ENCODE measurements around the gene MRPS2. TPM values are rescaled to one million over a fixed set of nuclear protein-coding genes. Genes with fewer than 3 reads are reported as not detected.

Gene MRPS2
- total RNA-seq, 1 experiment from 2014 or later: 81.0 TPM

- no peak overlapping the region for H2BK12ac ChIP-seq (ENCODE audit: insufficient read length, low read depth, low read length)
- H3K27me3 Mint-ChIP-seq (ENCODE audit: low read depth): no peaks in the 10 kb centered on the region
- no peak overlapping the region for H3K56ac ChIP-seq (ENCODE audit: insufficient read length, low read depth, low read length)
- H3K27me3 ChIP-seq (ENCODE audit: insufficient read depth, low read length): no peaks in the 10 kb centered on the region
- no peak for DNase-seq
- H3K4me1 Mint-ChIP-seq: peaks cover 8 to 12% of the 10 kb centered on the region in 2 experiments
- peaks cover 6% of the 10 kb centered on the region for H3K23me2 ChIP-seq (ENCODE audit: insufficient read length, low read depth, low read length, poor library complexity, severe bottlenecking)
- H3K4me2 ChIP-seq (ENCODE audit: insufficient read depth, insufficient read length, low read length): no peak overlapping the region
- H3K14ac ChIP-seq (ENCODE audit: insufficient read depth, low read length): no peak overlapping the region
- no peaks in the 10 kb centered on the region; the same call in 1 of the 2 replicates for H3K79me2 ChIP-seq (ENCODE audit: insufficient read depth, low read length)
- TF ChIP-seq, protein P1, sequence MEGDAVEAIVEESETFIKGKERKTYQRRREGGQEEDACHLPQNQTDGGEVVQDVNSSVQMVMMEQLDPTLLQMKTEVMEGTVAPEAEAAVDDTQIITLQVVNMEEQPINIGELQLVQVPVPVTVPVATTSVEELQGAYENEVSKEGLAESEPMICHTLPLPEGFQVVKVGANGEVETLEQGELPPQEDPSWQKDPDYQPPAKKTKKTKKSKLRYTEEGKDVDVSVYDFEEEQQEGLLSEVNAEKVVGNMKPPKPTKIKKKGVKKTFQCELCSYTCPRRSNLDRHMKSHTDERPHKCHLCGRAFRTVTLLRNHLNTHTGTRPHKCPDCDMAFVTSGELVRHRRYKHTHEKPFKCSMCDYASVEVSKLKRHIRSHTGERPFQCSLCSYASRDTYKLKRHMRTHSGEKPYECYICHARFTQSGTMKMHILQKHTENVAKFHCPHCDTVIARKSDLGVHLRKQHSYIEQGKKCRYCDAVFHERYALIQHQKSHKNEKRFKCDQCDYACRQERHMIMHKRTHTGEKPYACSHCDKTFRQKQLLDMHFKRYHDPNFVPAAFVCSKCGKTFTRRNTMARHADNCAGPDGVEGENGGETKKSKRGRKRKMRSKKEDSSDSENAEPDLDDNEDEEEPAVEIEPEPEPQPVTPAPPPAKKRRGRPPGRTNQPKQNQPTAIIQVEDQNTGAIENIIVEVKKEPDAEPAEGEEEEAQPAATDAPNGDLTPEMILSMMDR (conservative IDR thresholded peaks at IDR 0.05): no peak
- peaks cover 26 to 64% (median 62%) of the 10 kb centered on the region in 3 experiments for H3K36me3 Mint-ChIP-seq (ENCODE audit: insufficient read depth in 1 of 3, low read depth in 3 of 3)
- H2BK20ac ChIP-seq (ENCODE audit: low read depth, low read length, poor library complexity, severe bottlenecking): no peak overlapping the region
- no peak overlapping the region for H3T11ph ChIP-seq (ENCODE audit: low read length)
- H3K4ac ChIP-seq (ENCODE audit: low read depth, low read length): no peak overlapping the region
- no peaks in the 10 kb centered on the region for H4K20me1 ChIP-seq (ENCODE audit: control insufficient read depth, insufficient read depth, insufficient read length)
- H3K18ac ChIP-seq (ENCODE audit: insufficient read length, low read depth, low read length): no peak overlapping the region
- H3K79me1 ChIP-seq (ENCODE audit: insufficient read depth, low read depth, low read length, poor library complexity, severe bottlenecking): peaks cover 3% of the 10 kb centered on the region
- no peak overlapping the region for H4K5ac ChIP-seq (ENCODE audit: insufficient read length, low read depth, low read length)
- no peak overlapping the region for H3K27ac ChIP-seq (ENCODE audit: insufficient read length, low read depth, low read length)
- H3K9ac ChIP-seq (ENCODE audit: extremely low read depth, insufficient read length, low read length): no peak overlapping the region
- H2BK120ac ChIP-seq (ENCODE audit: low read depth, low read length, poor library complexity, severe bottlenecking): no peak overlapping the region
- no peaks in the 10 kb centered on the region for H3K9me3 ChIP-seq (ENCODE audit: control insufficient read depth, low read depth, low read length)
- no peak overlapping the region for H2BK15ac ChIP-seq (ENCODE audit: low read depth, low read length)
- no peaks in the 10 kb centered on the region for H3K9me3 Mint-ChIP-seq
- no peak overlapping the region for H3K4me3 Mint-ChIP-seq
- no CpG with 5 or more reads among the region's 25 CpGs for WGBS (ENCODE audit: extremely low coverage, insufficient read length, low lambda C conversion rate)
- no peak overlapping the region for H2AK5ac ChIP-seq (ENCODE audit: insufficient read length, low read length)
- H3K23ac ChIP-seq (ENCODE audit: insufficient read length, low read depth, low read length): no peak overlapping the region
- no peak overlapping the region for H4K91ac ChIP-seq (ENCODE audit: insufficient read length, low read depth, low read length)
- H3K27ac Mint-ChIP-seq: peak overlapping the region in 1 of 3 experiments; percentile 45; a peak in 2 of 7 replicates
- no peak overlapping the region for H4K8ac ChIP-seq (replicated peaks; ENCODE audit: insufficient read length, low read depth, low read length)
- no peak overlapping the region for H2AFZ ChIP-seq (ENCODE audit: low read length)
- H3K4me1 ChIP-seq (ENCODE audit: insufficient read depth, low read length): no peaks in the 10 kb centered on the region; the same call in 1 of the 2 replicates
- no peak overlapping the region for H2BK5ac ChIP-seq (ENCODE audit: insufficient read length, low read length)
Measured at GRCh38 chr9:135485385-135485784, 15.1 kb upstream of the MRPS2 start.

Data from H9 (cell line).